Measurements from ENCODE around the gene CD300H. TPM values are rescaled to one million over a fixed set of nuclear protein-coding genes. Genes with fewer than 3 reads are reported as not detected.

CD300H gene
- total RNA-seq, 6 experiments from 2014 or later, result 1.2 TPM; not detected in 5

DNA sequence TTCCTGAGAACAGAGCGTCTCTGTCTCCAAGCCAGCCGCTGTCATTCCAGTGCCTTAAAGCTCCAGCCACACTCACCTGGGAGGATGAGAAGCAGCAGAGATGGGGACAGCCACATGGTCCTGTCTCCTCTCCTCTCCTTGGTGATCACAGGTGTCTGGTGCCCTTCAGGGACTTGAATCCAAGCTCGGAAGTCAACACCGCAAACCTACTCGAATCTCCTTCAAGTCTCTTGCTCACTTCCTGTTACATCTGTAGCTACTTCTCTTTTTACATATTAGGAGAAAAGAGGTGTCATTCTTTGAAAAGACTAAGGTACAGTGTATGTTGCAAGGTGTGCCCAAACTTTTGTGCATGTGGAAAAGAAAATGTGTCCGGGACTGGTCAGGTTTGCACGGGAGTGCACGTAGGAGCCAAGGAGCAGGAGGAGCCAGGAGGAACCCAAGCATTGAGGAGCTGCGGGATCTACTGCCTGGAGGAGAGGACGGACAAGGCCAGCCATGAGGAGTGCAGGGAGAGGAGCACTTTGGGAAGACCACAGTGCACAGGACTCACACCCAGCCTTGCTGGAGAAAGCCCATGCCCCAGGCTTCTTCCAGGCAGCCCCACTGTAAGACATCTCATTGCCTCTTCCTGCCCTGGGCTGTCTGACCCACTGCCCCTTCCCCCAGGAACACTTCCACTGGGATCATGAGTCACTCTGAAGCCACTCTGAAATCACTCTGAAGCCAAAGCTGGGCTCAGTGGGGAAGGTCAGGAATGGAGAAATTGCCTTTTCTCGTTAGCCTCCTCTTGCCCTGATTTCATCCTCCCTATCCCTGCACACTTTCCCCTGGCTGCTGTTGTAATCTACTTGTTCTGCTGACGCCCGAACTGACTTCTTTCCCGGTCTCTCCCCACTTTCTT lies 25.0 kb upstream of the CD300H start, which contains the start of gene CD300LD:
CD300LD (minus strand) TSS at position 197 of the 904 bp plus-strand sequence; CDS start at position 116, 81 bp downstream.
- DNase-seq (no peak), ATAC-seq (no peak)
- Histone ChIP-seq H3K4me3 (no peak within 1 kb of the TSS), H3K36me3 (no peaks in the 10 kb centered on the region), H3K4me1 (no peaks in the 10 kb centered on the region), H3K27me3 (no peaks in the 10 kb centered on the region), H3K27ac (no peak within 1 kb of the TSS), H3K9me3 (no peaks in the 10 kb centered on the region)
- 43% methylated on average over 12 of the region's 14 CpGs for WGBS (ENCODE audit: insufficient coverage, low coverage, low lambda C conversion rate, missing lambda C conversion rate)
- TF ChIP-seq, protein P1, sequence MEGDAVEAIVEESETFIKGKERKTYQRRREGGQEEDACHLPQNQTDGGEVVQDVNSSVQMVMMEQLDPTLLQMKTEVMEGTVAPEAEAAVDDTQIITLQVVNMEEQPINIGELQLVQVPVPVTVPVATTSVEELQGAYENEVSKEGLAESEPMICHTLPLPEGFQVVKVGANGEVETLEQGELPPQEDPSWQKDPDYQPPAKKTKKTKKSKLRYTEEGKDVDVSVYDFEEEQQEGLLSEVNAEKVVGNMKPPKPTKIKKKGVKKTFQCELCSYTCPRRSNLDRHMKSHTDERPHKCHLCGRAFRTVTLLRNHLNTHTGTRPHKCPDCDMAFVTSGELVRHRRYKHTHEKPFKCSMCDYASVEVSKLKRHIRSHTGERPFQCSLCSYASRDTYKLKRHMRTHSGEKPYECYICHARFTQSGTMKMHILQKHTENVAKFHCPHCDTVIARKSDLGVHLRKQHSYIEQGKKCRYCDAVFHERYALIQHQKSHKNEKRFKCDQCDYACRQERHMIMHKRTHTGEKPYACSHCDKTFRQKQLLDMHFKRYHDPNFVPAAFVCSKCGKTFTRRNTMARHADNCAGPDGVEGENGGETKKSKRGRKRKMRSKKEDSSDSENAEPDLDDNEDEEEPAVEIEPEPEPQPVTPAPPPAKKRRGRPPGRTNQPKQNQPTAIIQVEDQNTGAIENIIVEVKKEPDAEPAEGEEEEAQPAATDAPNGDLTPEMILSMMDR (IDR thresholded peaks at IDR 0.05), result no peak
- no peak for TF ChIP-seq POLR2A (IDR thresholded peaks at IDR 0.05)
- intact Hi-C loops (cut with DNase I), result no loop called here

DNA sequence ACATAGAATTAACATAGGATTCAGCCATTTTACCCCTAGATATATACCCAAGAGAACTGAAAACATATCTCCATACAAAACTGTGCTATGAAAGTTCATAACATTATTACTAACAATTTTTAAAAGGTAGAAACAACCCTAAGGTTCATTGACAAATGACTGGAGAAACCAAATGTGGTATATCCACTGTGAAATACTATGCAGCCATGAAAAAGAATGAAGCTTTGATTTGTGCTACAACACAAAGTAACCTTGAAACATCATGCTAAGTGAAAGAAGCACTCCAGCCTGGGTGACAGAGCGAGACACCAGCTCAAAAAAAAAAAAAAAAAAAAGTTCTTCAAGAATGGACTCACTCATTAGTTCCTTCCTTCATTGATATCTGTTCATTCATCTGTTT lies 24.2 kb upstream of the CD300H start:
- 45% methylated on average over 1 of the region's 1 CpG for WGBS (ENCODE audit: insufficient coverage, low coverage, low lambda C conversion rate, missing lambda C conversion rate)
- Histone ChIP-seq H3K36me3 (no peaks in the 10 kb centered on the region), H3K4me1 (no peaks in the 10 kb centered on the region), H3K9me3 (no peaks in the 10 kb centered on the region), H3K27ac (no peak overlapping the region), H3K4me3 (no peak overlapping the region), H3K27me3 (no peaks in the 10 kb centered on the region)
- TF ChIP-seq POLR2A (IDR thresholded peaks at IDR 0.05), result no peak
- TF ChIP-seq, protein P1 (IDR thresholded peaks at IDR 0.05), result no peak
- intact Hi-C loops (cut with DNase I), result no loop called here
- ATAC-seq (no peak), DNase-seq (no peak)

DNA sequence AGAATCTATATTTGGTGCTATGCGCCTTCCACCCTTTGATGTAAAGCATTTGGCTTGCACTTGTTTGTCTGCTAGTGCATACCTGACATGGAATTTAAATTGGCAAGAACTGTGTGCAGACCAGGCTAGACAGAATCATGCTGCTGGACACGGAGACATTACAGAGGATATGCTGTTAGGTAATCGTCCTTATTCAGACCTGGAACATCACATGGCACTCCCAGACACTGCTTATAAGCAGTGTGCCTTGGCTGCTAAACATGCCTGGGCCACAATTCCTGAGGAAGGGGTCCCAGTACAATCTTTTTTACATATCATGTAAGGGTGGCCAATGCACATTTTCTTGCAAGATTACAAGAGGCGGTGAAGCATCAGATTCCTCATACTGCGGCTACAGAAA lies 18.4 kb upstream of the CD300H start:
- WGBS (ENCODE audit: insufficient coverage, low coverage, low lambda C conversion rate, missing lambda C conversion rate), result 57% methylated on average over 4 of the region's 5 CpGs
- intact Hi-C loops (cut with DNase I), result no loop called here
- no peak for DNase-seq
- ATAC-seq, result no peak
- Histone ChIP-seq H3K36me3 (no peaks in the 10 kb centered on the region), H3K27ac (no peak overlapping the region), H3K9me3 (no peaks in the 10 kb centered on the region), H3K27me3 (no peaks in the 10 kb centered on the region), H3K4me3 (no peak overlapping the region), H3K4me1 (no peaks in the 10 kb centered on the region)
- TF ChIP-seq POLR2A (IDR thresholded peaks at IDR 0.05), result no peak
- TF ChIP-seq, protein P1 (IDR thresholded peaks at IDR 0.05), result no peak

DNA sequence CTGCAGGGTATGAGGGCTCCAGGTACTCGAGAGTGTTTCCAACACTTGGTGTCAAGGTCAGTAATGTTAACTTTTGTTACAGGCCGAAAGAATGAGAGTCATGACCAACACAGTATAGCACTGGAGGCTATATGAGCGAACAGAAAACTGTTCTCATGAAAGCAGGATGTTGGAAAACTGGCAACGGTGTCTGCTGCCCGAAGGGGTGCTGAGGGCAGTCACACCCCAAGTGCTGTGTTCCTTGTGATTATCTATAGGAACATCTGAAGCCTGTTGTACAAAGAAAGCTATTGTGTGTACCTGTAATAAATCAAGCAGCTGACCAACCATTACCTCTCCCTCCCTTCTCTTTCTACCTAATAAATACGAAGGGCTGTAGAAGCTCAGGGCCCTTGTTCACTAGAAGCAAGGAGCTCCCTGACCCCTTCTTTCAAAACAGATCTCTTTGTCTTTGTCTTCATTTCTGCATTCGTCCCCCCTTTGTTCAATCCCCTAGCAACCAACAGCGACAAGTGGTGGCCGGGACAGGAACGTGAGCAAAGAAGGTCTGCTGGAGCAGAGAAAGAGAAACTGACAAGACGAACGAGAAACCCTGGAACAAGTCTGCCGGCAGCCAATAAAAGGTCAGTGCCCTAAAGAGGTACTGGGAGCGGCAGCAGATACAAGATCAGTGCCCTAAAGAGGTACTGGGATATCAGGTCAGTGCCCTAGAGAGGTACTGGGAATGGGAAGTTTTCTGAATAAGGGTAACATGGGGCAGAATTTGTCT lies 17.2 kb upstream of the CD300H start:
- Histone ChIP-seq H3K4me1 (no peaks in the 10 kb centered on the region), H3K9me3 (no peaks in the 10 kb centered on the region), H3K36me3 (no peaks in the 10 kb centered on the region), H3K4me3 (no peak overlapping the region), H3K27me3 (no peaks in the 10 kb centered on the region), H3K27ac (no peak overlapping the region)
- ATAC-seq (no peak), DNase-seq (no peak)
- intact Hi-C loops (cut with DNase I), result no loop called here
- no peak for TF ChIP-seq POLR2A (IDR thresholded peaks at IDR 0.05)
- WGBS (ENCODE audit: insufficient coverage, low coverage, low lambda C conversion rate, missing lambda C conversion rate), result 54% methylated on average over 12 of the region's 14 CpGs

DNA sequence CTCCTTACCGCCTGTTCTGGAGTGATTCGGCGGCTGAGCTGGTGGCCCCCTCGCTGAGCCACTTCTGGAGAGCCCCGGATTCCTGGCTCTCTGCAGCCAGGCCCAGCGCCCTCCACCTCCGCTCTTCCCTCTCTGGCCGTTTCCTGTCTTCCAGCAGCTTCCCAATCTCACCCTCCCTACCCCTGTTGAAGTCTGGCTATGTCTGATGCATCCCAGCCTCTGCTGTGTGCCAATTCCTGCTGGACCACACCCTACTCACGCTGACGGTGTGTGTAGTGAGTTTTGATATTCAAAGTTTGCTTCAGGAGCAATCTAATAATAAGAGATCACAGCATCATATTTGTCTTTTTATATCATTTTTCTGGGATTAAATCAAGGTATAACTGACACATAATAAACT lies 15.3 kb upstream of the CD300H start:
- H3K36me3 ChIP-seq, result no peaks in the 10 kb centered on the region
- ATAC-seq (no peak), DNase-seq (no peak)
- H3K4me3 ChIP-seq, result no peak overlapping the region
- intact Hi-C loops (cut with DNase I), result no loop called here
- 77% methylated on average over 4 of the region's 10 CpGs for WGBS (ENCODE audit: insufficient coverage, low coverage, low lambda C conversion rate, missing lambda C conversion rate)
- H3K4me1 ChIP-seq, result no peaks in the 10 kb centered on the region
- no peaks in the 10 kb centered on the region for H3K27me3 ChIP-seq
- H3K27ac ChIP-seq, result no peak overlapping the region
- H3K9me3 ChIP-seq, result no peaks in the 10 kb centered on the region
- TF ChIP-seq, protein P1 (IDR thresholded peaks at IDR 0.05), result no peak
- TF ChIP-seq POLR2A (IDR thresholded peaks at IDR 0.05), result no peak
